GM12878 (cell line): ENCODE data around the gene SFXN4. TPM values are rescaled to one million over a fixed set of nuclear protein-coding genes. Genes with fewer than 3 reads are reported as not detected.

Experiments
- ATAC-seq: fragments of 200-7000 bp; cut with Tn5 transposase; 3 replicates; pipeline ENCODE4 v1.9.1; 2020; ENCODE audit warnings: mild to moderate bottlenecking, moderate library complexity
- BruUV-seq: library from RNA; stranded (reverse); fragments of 400-500 nt; replicated peaks from 2 replicates; lab custom pipeline; 2021; lab: Mats Ljungman, UMichigan
- CTCF ChIA-PET: fragments of 300-600 bp; sonication (Branson Sonifier 250); formaldehyde crosslinking; extraction: SDS; loops from one replicate; lab custom pipeline; 2021; ENCODE audit warnings: inconsistent platforms; lab: Yijun Ruan, JAX
- POLR2A ChIA-PET: fragments of 350-600 bp; formaldehyde crosslinking; extraction: SDS; loops from one replicate; lab custom pipeline; 2021; ENCODE audit warnings: inconsistent platforms; lab: Charles Lee
- RAD21 ChIA-PET: fragments of 300-600 bp; sonication (Branson Sonifier 250); formaldehyde crosslinking; loops from one replicate; lab custom pipeline; 2023; ENCODE audit warnings: antibody characterized with exemption; ENCODE audit not compliant: unreplicated experiment; lab: Charles Lee
- SMC1A ChIA-PET: fragments of 300-600 bp; sonication (Branson Sonifier 250); formaldehyde crosslinking; loops from one replicate; lab custom pipeline; 2023; ENCODE audit not compliant: unreplicated experiment, uncharacterized antibody; lab: Charles Lee
- DNase-seq: peaks from one replicate; pipeline ENCODE4 v3.0.0-alpha.2; 2011; ENCODE audit warnings: low read depth, low spot score
- FAIRE-seq: peaks from 3 replicates; lab custom pipeline; 2011; peaks lifted over from hg19 to GRCh38; lab: Jason Lieb, UNC
- H2AFZ ChIP-seq: 2 replicates; pipeline ENCODE4 v1.6.0; 2011; ENCODE audit warnings: low read depth, low read length, control low read depth; ENCODE audit not compliant: control insufficient read depth
- H3K27ac ChIP-seq: 2 replicates; pipeline ENCODE4 v1.5.1; 2011; ENCODE audit warnings: control low read depth; ENCODE audit not compliant: control insufficient read depth, insufficient read depth
- H3K27me3 ChIP-seq, 2 experiments: replicated peaks in 1 of 2; 2 replicates each; pipeline versions ENCODE4 v1.6.0 to v1.6.1; 2011; ENCODE audit warnings: low read length in 1 of 2; ENCODE audit not compliant: control insufficient read depth in 2 of 2, insufficient read depth in 2 of 2
- H3K36me3 ChIP-seq, 2 experiments: 2 replicates each; pipeline ENCODE4 v1.5.1; 2011; ENCODE audit warnings: low read length in 1 of 2; ENCODE audit not compliant: control insufficient read depth in 2 of 2, insufficient read depth in 2 of 2
- H3K4me1 ChIP-seq: 2 replicates; pipeline ENCODE4 v1.6.1; 2011; ENCODE audit warnings: mild to moderate bottlenecking, low read length, moderate library complexity, mixed read lengths; ENCODE audit not compliant: control insufficient read depth, insufficient read depth
- H3K4me2 ChIP-seq: 2 replicates; pipeline ENCODE4 v1.6.0; 2011; ENCODE audit warnings: control low read depth; ENCODE audit not compliant: control insufficient read depth, insufficient read depth
- H3K4me3 ChIP-seq: fragments of 200-600 bp; sonication (generic); 2 replicates; pipeline ENCODE4 v1.5.1; 2016
- H3K79me2 ChIP-seq: 2 replicates; pipeline ENCODE4 v1.6.0; 2011; ENCODE audit warnings: low read length; ENCODE audit not compliant: control insufficient read depth, insufficient read depth
- H3K9ac ChIP-seq: 2 replicates; pipeline ENCODE4 v1.8.0; 2011; ENCODE audit warnings: low read length, control low read depth, mixed read lengths; ENCODE audit not compliant: control insufficient read depth, insufficient read depth
- H3K9me3 ChIP-seq: replicated peaks from 3 replicates; pipeline ENCODE4 v1.5.1; 2011; ENCODE audit warnings: mild to moderate bottlenecking, low read length; ENCODE audit not compliant: control insufficient read depth, insufficient read depth
- H4K20me1 ChIP-seq: 2 replicates; pipeline ENCODE4 v1.6.0; 2011; ENCODE audit not compliant: control insufficient read depth, insufficient read depth
- CBX3 ChIP-seq: fragments of 200-600 bp; sonication (generic); IDR thresholded peaks from 2 replicates; pipeline ENCODE4 v1.6.1; 2016; ENCODE audit warnings: low read depth, borderline replicate concordance
- ETV6 ChIP-seq, 2 experiments: fragments of 450-650 bp in 1 of 2; IDR thresholded peaks in 1 of 2; conservative IDR thresholded peaks in 1 of 2; 2 replicates each; pipeline ENCODE4 v1.6.1; 2014; ENCODE audit warnings: antibody characterized with exemption in 1 of 2, borderline replicate concordance in 1 of 2, low read depth in 1 of 2, mild to moderate bottlenecking in 1 of 2, moderate library complexity in 1 of 2
- HCFC1 ChIP-seq: fragments of 150-350 bp; IDR thresholded peaks from 2 replicates; pipeline ENCODE4 v1.6.1; 2014; ENCODE audit warnings: low read length
- HDGF ChIP-seq: fragments of 450-650 bp; IDR thresholded peaks from 2 replicates; pipeline ENCODE4 v1.6.1; 2016; ENCODE audit warnings: antibody characterized with exemption
- NFIC ChIP-seq: IDR thresholded peaks from 2 replicates; pipeline ENCODE4 v1.6.1; 2012; ENCODE audit warnings: low read depth, mild to moderate bottlenecking, inconsistent platforms, low read length, moderate library complexity
- NFXL1 ChIP-seq: fragments of 450-650 bp; IDR thresholded peaks from 2 replicates; pipeline ENCODE4 v1.6.1; 2017; ENCODE audit warnings: antibody characterized with exemption, mild to moderate bottlenecking, borderline replicate concordance
- RFX5 ChIP-seq: IDR thresholded peaks from 2 replicates; pipeline ENCODE4 v1.6.1; 2011; ENCODE audit warnings: low read depth, low read length, improper control_type of control experiment
- SRF ChIP-seq, 2 experiments: IDR thresholded peaks; 2 replicates each; pipeline ENCODE4 v1.6.1; 2011; ENCODE audit warnings: low read depth in 2 of 2, low read length in 2 of 2, mild to moderate bottlenecking in 1 of 2, moderate library complexity in 1 of 2
- SUPT20H ChIP-seq: IDR thresholded peaks from 2 replicates; pipeline ENCODE4 v1.6.1; 2011; ENCODE audit warnings: low read depth, mild to moderate bottlenecking, low read length, moderate library complexity, borderline replicate concordance; ENCODE audit not compliant: control insufficient read depth
- TAF1 ChIP-seq: IDR thresholded peaks from 2 replicates; pipeline ENCODE4 v1.6.1; 2011; ENCODE audit warnings: mild to moderate bottlenecking, low read depth, low read length, borderline replicate concordance
- ZNF217 ChIP-seq: fragments of 450-650 bp; IDR thresholded peaks from 2 replicates; pipeline ENCODE4 v1.6.1; 2017; ENCODE audit warnings: antibody characterized with exemption, mild to moderate bottlenecking
- WGBS: methylation state at CpG from one replicate; pipeline ENCODE4 v1.1.6; 2016; ENCODE audit warnings: low lambda C conversion rate; ENCODE audit not compliant: insufficient replicate concordance, insufficient coverage; ENCODE audit errors: missing lambda C conversion rate; 5-methylcytosine and 5-hydroxymethylcytosine counted together
- in situ Hi-C: fragments of 300-500 bp; cut with MboI; formaldehyde crosslinking; loops from 9 replicates; pipeline ENCODE4 v1.14.3; 2018; ENCODE audit warnings: mixed read lengths
- intact Hi-C: fragments of 100-400 bp; cut with micrococcal nuclease; formaldehyde crosslinking; loops from one replicate; pipeline ENCODE4 v1.14.2; 2022; ENCODE audit not compliant: unreplicated experiment
- polyA plus RNA-seq, 11 experiments: library from polyadenylated mRNA; depleted of rRNA in 4 of 11; unstranded in 6 of 11; stranded (reverse) in 5 of 11; fragments of >200 nt; fragmentation: Nextera tagmentation in 4 of 11; fragmentation: Illumina TruSeq in 1 of 11; extraction: Ambion mirVana in 4 of 11; extraction: Trizol in 1 of 11; gene quantifications; 1 replicate in 1 of 11; 2 replicates in 10 of 11; pipeline versions ENCODE4 v1.2.1 to v1.2.3, GENCODE V29; 2011 to 2016; ENCODE audit warnings: inconsistent platforms in 2 of 11, missing spikeins in 2 of 11, low read depth in 1 of 11
- total RNA-seq, 4 experiments: library from RNA; depleted of rRNA in 3 of 4; stranded (reverse); fragments of >200 nt in 3 of 4; fragmentation: Illumina TruSeq in 1 of 4; extraction: Trizol in 1 of 4; gene quantifications; 2 replicates each; pipeline versions ENCODE4 v1.2.1 to v1.2.3, GENCODE V29; 2013 to 2021
- TF ChIP-seq, protein P1 (sequence below): fragments of 450-650 bp; formaldehyde crosslinking; IDR thresholded peaks from 2 replicates; pipeline ENCODE4 v1.4.0; 2020; ENCODE audit warnings: mild to moderate bottlenecking, moderate library complexity
- TF ChIP-seq, protein P2 (sequence below): IDR thresholded peaks from 2 replicates; pipeline ENCODE4 v1.6.1; 2012; ENCODE audit warnings: mild to moderate bottlenecking, low read depth, low read length
- TF ChIP-seq, protein P3 (sequence below): fragments of 150-350 bp; IDR thresholded peaks from 2 replicates; pipeline ENCODE4 v1.6.1; 2016; ENCODE audit warnings: low read depth, low read length

Gene SFXN4
- total and polyA plus RNA-seq, 10 of the 15 experiments (the other 5 are each of a cell fraction or from before 2014, with no cell fraction given): 40.7 to 111 (median 48.8) TPM

DNA sequence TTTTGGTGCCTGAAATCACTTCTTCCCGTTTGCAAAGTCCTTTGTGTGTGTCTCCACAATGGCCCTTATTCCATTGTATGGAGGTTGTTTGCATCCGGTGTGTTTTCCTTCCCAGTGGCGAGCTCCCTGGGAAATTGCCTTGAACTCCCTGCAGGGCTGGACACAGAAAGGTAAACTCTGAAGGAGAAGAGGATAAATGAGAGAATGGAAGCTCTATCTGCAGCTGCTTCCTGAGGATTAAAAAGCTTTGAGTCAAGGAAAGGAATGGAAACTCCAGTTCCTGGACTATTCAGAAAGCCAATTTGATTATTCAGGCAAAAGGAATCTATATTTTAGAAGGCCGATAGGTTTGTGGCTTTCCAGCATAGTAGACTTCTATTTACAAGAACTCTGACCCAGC is 37.5 kb upstream of the SFXN4 start:
- 71% methylated on average over 4 of the region's 4 CpGs for WGBS
- FAIRE-seq: no peak
- no peaks in the 10 kb centered on the region for H3K36me3 ChIP-seq
- peaks cover 4% of the 10 kb centered on the region for H3K79me2 ChIP-seq
- RAD21 ChIA-PET: interaction anchor here (0.8 to 1.5 kb wide), 4 partner anchors 38 to 291 kb away, joined by 3 to 5 read pairs (median 3); partner anchors contain the start of gene SFXN4
- BruUV-seq: no TSS peak
- no peak overlapping the region for H3K9ac ChIP-seq
- H3K4me1 ChIP-seq: peaks cover 5% of the 10 kb centered on the region
- H3K4me2 ChIP-seq: no peak overlapping the region
- no peaks in the 10 kb centered on the region for H3K27me3 ChIP-seq
- no peak overlapping the region for H3K27ac ChIP-seq
- no peak for ATAC-seq
- H3K4me3 ChIP-seq: no peak overlapping the region
- no peak for DNase-seq
- SMC1A ChIA-PET: interaction anchor here (0.6 to 4.6 kb wide), 8 partner anchors 13 to 287 kb away, joined by 3 to 22 read pairs (median 4); no protein-coding TSS in a partner anchor
- intact Hi-C loops: no loop called here
- in situ Hi-C loops: no loop called here
- H4K20me1 ChIP-seq: no peaks in the 10 kb centered on the region
- H3K9me3 ChIP-seq: no peaks in the 10 kb centered on the region
- CTCF ChIA-PET: interaction anchor here (0.7 to 7.4 kb wide), 12 partner anchors 8 to 656 kb away, joined by 3 to 89 read pairs (median 3); partner anchors contain the start of gene RGS10
- H2AFZ ChIP-seq: no peak overlapping the region
- POLR2A ChIA-PET: no interaction called here
- no peak for TF ChIP-seq HCFC1
- no peak for TF ChIP-seq RFX5
- TF ChIP-seq NFXL1: no peak
- no peak for TF ChIP-seq TAF1
- no peak for TF ChIP-seq SRF (IDR thresholded peaks at IDR 0.05; ENCODE audit: low read depth in 2 of 2, low read length in 2 of 2)
- no peak for TF ChIP-seq ETV6 (conservative IDR thresholded peaks at IDR 0.05 in 1 of 2, IDR thresholded peaks at IDR 0.05 in 1 of 2; ENCODE audit: borderline replicate concordance in 1 of 2, low read depth in 1 of 2)
- no peak for TF ChIP-seq NFIC
- no peak for TF ChIP-seq SUPT20H
- TF ChIP-seq, protein P1, sequence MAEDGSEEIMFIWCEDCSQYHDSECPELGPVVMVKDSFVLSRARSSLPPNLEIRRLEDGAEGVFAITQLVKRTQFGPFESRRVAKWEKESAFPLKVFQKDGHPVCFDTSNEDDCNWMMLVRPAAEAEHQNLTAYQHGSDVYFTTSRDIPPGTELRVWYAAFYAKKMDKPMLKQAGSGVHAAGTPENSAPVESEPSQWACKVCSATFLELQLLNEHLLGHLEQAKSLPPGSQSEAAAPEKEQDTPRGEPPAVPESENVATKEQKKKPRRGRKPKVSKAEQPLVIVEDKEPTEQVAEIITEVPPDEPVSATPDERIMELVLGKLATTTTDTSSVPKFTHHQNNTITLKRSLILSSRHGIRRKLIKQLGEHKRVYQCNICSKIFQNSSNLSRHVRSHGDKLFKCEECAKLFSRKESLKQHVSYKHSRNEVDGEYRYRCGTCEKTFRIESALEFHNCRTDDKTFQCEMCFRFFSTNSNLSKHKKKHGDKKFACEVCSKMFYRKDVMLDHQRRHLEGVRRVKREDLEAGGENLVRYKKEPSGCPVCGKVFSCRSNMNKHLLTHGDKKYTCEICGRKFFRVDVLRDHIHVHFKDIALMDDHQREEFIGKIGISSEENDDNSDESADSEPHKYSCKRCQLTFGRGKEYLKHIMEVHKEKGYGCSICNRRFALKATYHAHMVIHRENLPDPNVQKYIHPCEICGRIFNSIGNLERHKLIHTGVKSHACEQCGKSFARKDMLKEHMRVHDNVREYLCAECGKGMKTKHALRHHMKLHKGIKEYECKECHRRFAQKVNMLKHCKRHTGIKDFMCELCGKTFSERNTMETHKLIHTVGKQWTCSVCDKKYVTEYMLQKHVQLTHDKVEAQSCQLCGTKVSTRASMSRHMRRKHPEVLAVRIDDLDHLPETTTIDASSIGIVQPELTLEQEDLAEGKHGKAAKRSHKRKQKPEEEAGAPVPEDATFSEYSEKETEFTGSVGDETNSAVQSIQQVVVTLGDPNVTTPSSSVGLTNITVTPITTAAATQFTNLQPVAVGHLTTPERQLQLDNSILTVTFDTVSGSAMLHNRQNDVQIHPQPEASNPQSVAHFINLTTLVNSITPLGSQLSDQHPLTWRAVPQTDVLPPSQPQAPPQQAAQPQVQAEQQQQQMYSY (CRISPR knock-in tag): no peak
- TF ChIP-seq, protein P2, sequence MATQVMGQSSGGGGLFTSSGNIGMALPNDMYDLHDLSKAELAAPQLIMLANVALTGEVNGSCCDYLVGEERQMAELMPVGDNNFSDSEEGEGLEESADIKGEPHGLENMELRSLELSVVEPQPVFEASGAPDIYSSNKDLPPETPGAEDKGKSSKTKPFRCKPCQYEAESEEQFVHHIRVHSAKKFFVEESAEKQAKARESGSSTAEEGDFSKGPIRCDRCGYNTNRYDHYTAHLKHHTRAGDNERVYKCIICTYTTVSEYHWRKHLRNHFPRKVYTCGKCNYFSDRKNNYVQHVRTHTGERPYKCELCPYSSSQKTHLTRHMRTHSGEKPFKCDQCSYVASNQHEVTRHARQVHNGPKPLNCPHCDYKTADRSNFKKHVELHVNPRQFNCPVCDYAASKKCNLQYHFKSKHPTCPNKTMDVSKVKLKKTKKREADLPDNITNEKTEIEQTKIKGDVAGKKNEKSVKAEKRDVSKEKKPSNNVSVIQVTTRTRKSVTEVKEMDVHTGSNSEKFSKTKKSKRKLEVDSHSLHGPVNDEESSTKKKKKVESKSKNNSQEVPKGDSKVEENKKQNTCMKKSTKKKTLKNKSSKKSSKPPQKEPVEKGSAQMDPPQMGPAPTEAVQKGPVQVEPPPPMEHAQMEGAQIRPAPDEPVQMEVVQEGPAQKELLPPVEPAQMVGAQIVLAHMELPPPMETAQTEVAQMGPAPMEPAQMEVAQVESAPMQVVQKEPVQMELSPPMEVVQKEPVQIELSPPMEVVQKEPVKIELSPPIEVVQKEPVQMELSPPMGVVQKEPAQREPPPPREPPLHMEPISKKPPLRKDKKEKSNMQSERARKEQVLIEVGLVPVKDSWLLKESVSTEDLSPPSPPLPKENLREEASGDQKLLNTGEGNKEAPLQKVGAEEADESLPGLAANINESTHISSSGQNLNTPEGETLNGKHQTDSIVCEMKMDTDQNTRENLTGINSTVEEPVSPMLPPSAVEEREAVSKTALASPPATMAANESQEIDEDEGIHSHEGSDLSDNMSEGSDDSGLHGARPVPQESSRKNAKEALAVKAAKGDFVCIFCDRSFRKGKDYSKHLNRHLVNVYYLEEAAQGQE: no peak
- no peak for TF ChIP-seq CBX3
- TF ChIP-seq HDGF: no peak
- no peak for TF ChIP-seq ZNF217
- TF ChIP-seq, protein P3, sequence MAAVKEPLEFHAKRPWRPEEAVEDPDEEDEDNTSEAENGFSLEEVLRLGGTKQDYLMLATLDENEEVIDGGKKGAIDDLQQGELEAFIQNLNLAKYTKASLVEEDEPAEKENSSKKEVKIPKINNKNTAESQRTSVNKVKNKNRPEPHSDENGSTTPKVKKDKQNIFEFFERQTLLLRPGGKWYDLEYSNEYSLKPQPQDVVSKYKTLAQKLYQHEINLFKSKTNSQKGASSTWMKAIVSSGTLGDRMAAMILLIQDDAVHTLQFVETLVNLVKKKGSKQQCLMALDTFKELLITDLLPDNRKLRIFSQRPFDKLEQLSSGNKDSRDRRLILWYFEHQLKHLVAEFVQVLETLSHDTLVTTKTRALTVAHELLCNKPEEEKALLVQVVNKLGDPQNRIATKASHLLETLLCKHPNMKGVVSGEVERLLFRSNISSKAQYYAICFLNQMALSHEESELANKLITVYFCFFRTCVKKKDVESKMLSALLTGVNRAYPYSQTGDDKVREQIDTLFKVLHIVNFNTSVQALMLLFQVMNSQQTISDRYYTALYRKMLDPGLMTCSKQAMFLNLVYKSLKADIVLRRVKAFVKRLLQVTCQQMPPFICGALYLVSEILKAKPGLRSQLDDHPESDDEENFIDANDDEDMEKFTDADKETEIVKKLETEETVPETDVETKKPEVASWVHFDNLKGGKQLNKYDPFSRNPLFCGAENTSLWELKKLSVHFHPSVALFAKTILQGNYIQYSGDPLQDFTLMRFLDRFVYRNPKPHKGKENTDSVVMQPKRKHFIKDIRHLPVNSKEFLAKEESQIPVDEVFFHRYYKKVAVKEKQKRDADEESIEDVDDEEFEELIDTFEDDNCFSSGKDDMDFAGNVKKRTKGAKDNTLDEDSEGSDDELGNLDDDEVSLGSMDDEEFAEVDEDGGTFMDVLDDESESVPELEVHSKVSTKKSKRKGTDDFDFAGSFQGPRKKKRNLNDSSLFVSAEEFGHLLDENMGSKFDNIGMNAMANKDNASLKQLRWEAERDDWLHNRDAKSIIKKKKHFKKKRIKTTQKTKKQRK: no peak
